Measurements from ENCODE around the gene STX16.
"Not testable (repeated sequence)": the region's sequence is repeated elsewhere in the genome, so short reads cannot be mapped to it uniquely, and the experiment has no call there.

STX16 gene

DNA sequence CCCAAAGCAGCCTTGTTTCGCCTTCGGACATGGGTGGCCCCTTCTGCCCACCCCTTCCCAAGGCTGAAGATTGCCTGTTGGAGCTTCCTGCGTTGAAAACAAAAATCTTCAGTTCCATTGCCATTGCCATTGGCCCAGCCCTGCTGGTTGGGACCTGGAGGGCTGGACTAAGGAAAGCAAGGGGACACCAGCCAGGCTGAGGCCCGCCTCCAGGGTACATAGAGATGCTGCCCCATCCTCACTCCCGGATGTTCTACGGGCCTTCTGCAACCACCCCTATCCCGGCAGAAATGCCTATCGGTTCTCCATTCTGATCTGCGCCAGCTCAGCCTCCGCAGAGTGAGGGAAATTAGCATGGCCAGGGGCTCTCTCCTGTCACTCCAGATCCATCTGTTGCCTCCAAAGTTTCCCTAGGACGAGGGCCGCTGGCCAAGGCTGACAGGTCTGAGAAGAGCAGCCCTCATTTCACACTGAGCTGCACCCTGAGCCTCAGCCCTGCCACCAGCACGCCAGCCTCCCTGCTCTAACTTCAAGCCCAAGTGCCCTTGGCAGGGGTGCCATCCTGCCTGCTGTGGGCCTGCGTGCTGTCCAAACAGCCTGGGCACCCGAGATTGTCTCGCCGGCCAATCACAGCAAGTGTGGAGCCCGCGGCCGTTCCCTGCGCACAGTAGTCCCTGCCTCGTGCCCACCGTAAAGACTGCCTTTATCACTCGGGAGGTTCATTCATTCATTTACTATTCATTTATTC, 13.4 kb upstream of the STX16 start:
- DNase-seq, result no peak

DNA sequence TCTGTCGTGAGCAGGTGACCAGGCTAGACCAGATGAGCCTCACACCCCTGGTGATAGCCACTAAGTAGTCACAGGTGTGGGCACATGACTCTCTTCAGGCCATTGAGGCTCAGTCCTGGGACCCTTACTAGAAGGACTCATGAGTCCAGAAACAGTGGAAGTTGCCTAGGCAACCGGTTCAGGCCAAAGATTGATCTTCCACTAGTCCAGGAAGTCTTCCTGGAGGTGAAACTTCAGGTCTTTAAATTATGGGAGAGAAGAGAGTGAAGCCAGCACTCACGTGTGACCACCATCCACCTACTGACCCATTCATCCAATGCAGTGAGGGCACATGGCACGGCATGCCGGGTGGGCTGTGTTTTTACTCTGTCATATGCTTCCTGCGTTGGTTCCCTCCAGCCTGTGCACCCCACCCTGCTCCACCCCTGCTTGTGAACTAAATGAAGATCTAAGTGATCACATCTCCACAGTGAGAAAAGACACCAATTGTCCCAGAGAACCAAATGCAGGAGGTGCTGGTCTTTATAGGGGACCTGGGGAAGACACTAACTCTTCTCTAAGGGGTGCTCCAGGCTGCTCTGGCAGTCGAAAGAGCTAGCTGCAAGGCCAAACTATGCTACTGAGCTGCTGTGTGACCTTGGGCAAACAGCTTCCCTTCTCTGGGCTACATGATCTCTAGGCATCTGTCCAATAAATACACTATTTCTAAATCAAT, 12.5 kb upstream of the STX16 start:
- DNase-seq, result no peak

DNA sequence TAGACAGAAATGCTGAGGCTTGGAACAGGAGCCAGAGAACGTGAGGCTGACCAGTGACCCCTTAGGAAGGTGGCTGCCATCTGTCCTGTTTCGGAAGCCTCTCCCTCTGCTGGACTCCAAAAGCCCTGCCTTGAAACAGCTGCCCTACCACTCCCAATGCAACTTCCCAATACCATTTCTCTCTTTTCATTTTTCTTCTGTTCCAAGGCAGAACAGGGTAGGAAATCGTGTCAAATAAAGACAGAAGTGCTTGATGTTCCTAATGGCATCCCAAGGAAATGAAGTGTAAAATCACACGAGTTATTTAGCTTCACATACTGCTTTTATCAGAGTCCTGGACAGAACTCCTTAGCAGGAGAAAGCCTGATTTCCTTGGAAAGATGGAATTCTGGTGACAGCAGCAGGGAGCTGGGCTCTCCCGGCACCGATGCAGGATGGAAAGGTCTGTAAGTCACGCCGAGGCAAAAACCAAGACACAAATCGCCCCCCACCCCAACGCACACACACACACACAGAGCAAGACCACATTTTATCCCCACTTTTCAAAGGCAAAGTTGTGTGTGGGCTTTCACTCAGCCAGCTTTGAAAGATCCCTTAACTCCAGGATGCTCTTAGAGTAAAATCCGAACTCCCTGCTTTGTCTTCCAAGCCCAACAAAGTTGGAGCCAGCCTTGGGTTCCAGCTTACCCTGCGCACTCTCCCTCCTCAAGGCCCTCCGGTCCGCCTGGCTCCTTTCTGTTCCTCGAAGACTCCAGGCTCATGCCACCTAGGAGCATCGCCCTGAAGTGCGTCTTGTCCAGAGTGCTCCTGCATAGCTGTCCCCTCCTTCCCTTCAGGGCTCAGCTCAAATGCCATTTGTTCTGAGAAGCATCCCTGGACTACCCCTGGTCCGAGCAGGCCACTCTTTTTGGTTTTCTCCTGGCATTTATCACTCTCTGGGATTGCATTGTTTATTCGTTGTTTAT, 11.6 kb upstream of the STX16 start:
- no peak for DNase-seq

DNA sequence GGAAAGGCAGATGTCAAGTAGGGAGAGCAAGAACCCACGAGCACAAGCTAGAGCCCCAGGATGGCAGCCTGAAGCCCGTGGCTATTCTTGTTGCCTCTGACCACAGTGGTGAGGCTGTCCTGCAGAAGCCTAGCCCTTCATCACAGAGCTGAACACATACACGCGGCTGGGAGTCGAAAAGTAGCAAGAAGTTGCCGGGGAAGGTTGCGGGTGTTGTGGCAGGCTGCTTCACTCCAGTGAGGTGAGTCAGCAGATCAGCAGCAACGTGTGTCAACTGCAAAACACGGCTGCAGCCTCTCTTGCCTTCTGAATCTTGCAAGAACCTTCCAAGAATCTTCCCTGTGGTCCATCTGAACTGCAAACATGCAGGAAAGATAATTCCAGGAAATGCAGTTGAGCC, 10.6 kb upstream of the STX16 start:
- DNase-seq, result no peak

DNA sequence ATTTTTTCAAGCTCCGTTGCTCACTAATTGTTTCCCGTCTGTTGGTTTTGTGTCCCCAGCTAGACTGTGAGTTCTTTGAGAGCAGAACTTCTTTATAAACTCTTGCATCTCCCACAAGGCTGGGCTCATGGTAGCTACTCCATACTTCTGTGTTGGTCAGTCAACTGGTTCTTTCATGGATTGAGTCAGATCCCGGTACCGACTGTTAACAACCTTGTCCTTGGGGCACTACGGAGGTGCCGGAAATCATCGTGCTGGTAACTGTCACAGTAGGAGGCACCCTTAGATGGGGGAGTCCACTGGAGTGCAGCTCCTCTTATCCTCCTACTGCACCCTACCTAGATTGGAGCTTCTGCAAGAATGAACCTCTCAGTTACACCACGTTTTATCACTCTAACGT, 8.6 kb upstream of the STX16 start:
- no peak for DNase-seq

DNA sequence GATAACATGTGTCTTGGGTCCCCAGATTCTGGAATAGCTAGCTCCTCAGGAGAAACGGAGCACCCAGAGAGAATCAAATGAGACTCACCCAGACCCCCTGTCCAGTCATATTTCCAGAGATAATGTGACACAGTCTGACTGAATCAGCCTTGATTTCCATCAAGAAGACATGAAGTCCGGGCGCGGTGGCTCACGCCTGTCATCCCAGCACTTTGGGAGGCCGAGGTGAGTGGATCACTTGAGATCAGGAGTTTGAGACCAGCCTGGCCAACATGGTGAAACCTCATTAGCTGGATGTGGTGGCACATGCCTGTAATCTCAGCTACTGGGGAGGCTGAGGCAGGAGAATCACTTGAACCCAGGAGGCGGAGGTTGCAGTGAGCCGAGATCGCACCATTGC, 8.2 kb upstream of the STX16 start:
- DNase-seq, result not testable (repeated sequence)

DNA sequence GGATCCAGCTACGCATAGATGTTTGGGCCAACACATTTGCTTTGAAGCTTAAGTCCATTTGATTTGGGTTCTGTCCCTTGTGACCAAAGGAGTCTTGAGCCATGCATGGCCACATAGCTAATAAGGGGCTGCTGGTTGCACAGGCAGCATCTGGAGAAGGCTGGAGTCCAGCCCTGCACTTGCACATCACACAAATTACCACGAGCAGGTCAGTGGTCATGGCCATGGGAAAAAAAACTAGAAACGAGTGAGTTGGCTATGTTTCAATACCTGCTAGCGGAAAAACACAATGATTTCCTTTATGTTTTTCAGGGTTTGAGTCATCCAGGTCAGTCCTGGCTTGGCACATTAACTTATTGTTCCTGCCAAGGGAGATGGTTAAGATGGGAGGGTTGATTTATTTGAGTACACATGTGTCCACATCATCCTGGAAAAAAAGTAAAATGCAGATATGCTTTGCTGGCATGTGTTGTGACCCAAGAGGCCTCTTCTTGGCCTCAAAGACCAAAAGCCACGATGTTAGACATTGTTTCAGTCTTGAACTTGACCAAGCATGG, 5.6 kb upstream of the STX16 start:
- DNase-seq, result no peak

DNA sequence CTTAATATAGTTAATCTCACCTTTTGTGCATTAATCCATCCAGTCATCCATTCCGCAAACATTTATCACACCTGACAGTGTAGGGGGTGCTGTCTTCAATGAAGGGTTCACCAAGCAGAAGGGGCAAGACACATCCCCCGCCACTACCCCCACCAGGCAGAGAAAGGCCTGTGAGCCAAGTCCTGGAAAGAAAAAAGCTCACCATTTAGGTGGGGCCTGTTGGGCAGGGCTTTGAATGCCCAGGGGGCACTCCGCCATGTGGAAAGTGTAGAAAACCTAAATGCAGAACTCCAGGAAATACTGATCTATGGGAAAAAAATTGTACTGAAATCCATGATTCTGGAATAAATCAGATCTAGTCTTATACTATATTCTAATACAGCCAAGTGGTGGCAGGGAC, 4.8 kb upstream of the STX16 start:
- no peak for DNase-seq

DNA sequence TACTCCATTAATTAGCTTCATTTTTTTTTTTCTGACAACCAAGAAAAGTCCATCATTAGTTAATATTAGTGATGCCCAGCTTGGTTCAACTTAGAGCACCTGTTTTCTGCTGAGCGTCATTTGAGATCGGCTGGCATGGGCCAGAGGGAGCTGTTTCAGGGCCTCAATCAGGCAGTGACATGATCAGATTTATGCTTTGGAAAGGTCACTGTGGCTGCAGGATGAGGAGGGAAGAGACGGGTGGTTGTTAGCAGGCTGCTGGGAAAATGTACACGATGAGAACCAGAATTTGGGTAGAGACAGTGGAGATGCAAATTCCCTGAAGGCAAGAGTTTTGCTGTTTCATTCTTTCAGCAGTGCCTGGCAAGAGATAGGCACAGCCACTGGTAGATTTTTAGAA, 4.4 kb upstream of the STX16 start:
- no peak for DNase-seq

DNA sequence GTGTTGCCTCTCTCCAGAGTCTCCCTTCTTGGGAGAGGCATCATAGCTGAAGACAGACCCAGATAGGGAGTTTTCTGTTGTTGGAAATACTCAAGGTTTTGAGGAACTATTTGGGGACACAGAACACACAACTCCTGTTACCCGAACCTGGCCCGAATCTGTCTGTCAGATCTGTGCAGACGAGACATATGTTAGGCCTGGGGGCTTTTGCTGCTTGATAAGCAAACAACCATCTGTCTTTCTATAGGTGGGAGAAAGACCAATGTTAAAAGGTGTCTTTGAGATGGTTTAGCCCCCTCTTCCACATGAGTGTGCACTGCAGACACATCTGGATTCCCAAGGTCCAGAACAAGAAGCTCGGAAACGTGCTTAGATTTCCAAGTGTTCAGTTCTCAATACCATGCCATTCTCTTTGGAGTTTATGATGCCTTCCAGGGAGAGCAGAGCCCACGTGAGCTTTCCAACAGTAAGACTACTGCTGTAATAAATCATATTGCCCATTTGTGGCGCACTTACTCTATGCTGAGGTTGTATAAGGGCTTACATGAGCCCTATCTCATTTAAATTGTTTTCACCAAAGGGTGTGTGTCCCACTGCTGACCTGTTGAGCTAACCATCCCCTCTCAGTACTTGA, 3.8 kb upstream of the STX16 start:
- DNase-seq, result no peak

DNA sequence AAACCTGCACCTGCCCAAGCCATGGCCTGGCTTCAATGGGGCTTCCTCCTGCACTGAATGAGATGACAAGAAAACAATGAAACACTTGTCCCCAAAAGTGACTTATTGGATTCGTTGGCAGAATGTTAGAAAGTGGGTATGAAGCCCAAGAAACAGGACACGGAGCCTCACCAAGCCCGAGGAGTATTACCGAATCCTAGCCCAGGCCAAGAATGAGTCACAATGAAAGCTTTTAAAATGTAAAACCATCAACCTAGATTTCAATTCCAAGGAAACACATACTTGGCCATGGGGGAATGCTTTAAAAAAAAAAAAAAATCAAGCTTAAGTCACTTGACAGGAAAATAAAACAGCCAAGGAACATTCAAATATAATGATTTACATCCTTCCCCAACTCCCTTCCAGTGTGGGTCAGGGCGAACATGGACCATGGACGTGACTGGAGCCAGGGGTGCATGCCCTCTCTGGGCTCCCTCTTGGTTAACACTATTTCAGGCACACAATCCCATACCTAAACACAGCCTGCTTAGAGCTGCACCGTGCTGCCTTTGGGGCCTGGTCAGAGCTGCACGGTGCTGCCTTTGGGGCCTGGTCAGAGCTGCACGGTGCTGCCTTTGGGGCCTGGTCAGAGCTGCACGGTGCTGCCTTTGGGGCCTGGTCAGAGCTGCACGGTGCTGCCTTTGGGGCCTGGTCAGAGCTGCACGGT, 3.1 kb upstream of the STX16 start:
- DNase-seq, result no peak

DNA sequence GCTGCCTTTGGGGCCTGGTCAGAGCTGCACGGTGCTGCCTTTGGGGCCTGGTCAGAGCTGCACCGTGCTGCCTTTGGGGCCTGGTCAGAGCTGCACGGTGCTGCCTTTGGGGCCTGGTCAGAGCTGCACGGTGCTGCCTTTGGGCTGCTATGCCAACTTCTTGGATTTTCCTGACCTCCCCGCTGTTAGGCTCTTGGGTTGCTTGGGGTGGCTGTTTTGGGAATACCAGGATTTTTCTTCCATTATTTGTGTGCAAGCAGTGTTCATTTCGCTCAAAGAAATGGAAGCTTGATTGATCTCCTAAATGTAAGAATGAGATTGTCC, 2.6 kb upstream of the STX16 start:
- DNase-seq, result not testable (repeated sequence)

DNA sequence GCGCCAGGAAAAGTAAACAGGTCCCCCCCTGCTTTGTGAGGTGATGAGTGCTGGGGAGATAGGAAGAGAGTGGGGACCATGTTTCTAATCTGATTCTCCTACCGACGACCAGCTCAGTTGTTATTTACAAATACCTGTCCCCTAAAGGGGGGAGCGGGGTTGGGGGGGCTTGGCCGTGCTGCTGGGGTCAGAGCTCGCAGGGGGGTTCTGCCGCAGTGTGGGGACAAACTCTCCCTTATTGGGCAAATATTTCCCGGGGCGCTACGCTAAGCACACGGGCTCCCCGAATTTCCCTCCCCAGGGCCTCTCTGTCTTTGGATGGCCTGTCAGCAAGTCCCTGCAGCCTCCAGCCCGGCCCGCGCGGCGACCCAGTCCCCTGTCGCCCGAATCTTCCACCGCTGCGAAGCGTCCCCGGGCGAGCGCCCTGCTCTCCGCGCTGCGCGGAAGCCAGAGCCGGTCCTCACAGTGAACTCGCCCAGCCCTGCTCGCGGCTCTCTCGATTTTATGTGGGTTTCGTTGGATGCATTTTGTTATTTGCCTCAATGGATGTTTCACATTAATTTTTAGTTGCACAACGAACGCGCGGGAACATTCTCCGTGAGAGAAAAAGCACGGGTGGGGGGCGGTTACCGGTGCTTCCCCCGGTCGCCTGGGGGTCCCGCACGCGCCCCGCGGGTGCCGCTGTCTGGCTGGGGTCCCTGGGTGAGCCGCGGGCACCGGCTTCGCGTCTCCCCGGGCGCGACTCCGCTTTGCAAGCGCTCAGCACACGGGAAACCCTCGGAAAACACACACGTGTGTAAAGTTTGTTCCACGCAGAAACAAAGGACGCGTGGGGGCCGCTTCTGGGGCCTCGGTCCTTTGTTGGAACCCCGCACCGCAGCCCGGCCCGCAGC, 1.5 kb upstream of the STX16 start:
- DNase-seq, result peak; percentile 27

DNA sequence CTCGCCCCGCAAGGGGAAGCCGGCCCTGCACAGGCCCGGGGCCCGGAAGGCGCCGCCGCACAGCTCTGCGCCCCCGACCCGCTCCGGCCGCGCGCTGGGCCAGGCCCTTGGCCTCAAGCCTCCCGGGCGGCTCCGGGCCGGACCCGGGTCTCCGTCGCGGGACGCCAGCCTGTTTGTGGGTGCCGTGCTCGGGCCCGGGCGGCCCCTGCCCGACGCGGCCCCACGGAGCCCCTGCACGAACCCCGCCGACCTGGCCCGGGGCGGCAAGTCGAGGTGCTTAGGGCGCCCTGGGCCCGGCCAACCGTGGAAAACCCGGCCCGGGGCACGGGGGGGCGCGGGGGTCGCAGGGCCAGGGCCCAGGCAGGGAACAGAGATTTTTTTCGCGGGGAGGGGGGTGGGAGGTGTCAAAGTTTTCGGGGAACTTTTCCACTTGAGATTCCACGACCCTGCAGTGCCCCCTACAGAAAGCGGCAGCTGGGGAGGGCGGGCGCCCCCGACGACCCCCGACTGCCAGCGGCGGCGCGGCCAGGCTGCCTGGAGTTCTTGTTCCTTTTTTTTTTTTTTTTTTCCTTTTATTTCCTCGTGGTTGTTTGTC, 805 bp upstream of the STX16 start:
- no peak for DNase-seq

DNA sequence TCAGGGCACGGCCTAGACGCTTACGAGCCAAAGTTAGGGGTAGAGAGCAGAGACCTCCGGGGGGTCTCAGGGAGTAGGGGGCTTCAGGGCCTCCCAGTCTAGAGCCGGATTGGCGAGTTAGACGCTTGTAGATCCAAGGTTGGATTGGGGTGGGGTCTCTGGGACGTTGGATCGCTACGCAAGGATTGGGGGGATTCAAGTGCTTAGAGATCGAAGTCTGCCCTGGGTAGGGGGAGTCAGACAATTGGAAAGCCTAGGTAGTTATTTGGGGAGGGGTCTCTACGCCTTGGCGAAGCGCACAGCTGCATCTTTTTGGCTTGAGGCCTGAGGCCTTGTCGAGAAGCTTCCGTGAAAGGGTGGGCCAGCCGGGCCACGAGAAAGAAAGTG, 469 bp downstream of the STX16 start:
- DNase-seq, result no peak

DNA sequence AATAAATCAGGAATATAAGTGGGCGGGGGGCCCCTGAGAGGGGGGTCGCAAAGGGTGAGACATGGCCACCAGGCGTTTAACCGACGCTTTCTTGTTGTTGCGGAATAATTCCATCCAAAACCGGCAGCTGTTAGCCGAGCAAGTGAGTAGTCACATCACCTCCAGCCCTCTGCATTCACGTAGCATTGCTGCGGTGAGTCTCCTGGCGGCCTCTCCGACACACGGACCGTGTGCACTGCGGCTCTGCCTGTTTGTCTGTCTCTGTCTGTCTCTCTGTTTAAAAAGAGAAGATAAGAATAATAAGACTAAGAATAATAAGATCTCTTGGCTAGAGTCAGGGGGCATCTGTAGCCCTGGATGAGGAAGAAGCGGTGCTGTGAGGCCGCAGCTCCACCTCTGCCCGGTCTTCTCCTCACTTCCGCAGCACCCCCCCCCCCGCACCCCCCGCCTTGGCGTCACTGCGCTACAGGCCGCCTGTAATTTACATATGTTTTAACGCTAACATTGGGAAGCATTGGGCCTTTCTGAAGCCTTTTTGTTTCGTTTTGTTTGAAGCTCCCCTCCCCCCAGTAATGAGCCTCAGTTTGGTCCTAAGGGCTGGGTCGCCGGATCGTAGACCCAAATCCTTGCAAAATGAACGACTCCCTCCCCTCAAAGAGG, 993 bp downstream of the STX16 start:
- peak; percentile 72 for DNase-seq

DNA sequence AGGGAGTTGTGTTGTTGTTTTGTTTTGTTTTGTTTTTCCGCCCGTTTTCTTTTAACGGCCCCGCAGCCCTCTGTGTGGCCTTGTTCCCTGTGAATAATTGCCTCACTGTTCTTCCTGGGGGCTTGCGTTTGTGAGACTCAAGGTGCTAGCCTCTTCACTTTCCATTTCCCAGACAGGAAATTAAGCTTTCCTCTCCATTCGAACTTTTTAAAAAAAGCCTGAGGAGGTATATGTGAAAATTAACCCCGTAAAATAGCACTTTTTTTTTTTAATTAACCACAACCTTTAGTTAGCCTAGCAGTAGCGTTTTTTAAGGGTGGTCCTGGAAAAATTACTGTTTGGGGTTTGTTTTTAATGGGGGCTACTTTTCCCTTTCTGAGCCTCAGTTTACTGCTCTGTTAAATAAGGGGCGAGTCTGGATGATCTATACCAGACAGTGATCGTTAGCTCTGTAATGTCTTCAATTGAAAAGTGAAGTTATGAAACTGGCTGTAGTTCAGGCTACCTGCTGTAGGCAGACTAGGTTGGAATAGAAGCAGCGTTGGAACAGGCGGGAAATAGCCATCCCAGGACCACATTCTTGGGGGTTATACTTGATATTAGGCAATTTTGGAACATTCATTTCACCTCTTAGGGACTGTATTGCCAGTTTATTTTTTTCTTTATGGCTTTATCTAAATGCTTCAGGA, 1.7 kb downstream of the STX16 start:
- DNase-seq, result no peak

DNA sequence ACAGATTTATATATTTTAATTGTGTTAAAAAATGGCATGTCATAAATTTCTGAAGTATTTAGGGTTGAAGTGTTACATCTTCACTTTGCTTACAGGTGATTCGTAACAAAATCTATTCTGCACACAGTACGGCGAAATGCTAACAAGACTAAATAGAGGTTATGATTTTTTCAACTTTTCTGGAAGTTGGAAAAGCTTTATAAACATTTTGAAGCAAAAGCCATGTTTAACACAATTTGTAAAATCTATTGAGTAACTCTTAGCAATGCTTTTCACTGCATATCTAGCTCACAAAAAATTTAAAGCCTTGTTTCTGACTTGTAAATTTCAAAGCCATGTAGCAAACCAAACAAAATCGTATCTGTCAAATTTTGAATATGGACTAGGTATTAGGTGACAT, 3.3 kb downstream of the STX16 start:
- no peak for DNase-seq

DNA sequence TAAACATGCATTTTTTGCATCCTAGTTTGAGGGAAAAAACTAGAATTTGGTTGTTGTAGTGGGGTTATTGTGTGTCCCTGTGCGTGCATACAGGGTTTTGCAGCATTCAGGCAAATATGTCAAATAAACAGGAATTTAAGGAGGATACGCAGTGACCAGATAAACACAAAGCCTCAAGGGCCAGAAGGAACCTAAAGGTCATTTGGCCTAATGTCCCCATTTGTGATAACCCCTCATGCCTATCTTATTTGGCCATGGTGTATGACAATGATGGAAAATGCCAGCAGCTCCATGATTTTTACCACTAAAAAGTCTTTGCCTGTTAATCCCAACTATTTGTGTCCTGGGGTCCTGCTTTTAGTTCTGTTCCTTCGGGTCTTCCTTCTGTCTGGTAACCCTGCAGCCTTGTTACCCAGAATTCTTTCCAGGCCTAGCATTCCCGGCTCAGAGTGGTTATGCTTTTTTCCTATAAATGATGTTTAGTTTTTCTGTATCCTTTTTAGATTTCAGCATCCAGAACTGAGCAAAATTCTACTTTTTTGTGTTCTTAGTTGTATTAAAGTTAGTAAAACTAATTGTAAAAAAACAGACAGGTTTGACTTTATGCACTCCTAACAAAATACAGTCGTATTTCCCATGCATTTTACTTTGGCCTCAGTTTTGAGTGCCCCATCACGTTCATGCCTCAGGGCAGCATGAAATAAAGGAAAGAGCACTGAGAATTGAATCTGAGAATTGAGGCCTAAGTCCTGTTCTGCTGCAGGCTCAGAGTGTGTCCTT, 4.4 kb downstream of the STX16 start:
- DNase-seq, result no peak
